22Rv1 (cell line): Measurements from ENCODE around the gene ATP5ME.
A peak's percentile ranks its signal among the peaks of the same experiment; 100 is the strongest.

Source experiments
- H3K27ac ChIP-seq: fragments of 450-650 bp; 2 replicates; pipeline ENCODE4 v1.5.1; 2017
- ZFX ChIP-seq: fragments of 450-650 bp; IDR thresholded peaks from 2 replicates; pipeline ENCODE4 v1.6.1; 2017; ENCODE audit warnings: antibody characterized with exemption, borderline replicate concordance
- TF ChIP-seq, protein P1 (sequence below): fragments of 450-650 bp; IDR thresholded peaks from 2 replicates; pipeline ENCODE4 v1.5.1; 2017; ENCODE audit warnings: mild to moderate bottlenecking

The ATP5ME gene

GRCh38 chr4:684623-685327, 10.7 kb upstream of the ATP5ME start:
- no peak overlapping the region for H3K27ac ChIP-seq
- TF ChIP-seq, protein P1, sequence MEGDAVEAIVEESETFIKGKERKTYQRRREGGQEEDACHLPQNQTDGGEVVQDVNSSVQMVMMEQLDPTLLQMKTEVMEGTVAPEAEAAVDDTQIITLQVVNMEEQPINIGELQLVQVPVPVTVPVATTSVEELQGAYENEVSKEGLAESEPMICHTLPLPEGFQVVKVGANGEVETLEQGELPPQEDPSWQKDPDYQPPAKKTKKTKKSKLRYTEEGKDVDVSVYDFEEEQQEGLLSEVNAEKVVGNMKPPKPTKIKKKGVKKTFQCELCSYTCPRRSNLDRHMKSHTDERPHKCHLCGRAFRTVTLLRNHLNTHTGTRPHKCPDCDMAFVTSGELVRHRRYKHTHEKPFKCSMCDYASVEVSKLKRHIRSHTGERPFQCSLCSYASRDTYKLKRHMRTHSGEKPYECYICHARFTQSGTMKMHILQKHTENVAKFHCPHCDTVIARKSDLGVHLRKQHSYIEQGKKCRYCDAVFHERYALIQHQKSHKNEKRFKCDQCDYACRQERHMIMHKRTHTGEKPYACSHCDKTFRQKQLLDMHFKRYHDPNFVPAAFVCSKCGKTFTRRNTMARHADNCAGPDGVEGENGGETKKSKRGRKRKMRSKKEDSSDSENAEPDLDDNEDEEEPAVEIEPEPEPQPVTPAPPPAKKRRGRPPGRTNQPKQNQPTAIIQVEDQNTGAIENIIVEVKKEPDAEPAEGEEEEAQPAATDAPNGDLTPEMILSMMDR, result no peak
- TF ChIP-seq ZFX, result no peak

- 0 out of 2 replicates have a peak overlapping the region, but pooled peaks have one; percentile 25 for H3K27ac ChIP-seq
- no peak for TF ChIP-seq ZFX
- TF ChIP-seq, protein P1, result peak; percentile 96
These were observed 10.0 kb upstream of the ATP5ME start for GRCh38 chr4:683982-684622.

DNA sequence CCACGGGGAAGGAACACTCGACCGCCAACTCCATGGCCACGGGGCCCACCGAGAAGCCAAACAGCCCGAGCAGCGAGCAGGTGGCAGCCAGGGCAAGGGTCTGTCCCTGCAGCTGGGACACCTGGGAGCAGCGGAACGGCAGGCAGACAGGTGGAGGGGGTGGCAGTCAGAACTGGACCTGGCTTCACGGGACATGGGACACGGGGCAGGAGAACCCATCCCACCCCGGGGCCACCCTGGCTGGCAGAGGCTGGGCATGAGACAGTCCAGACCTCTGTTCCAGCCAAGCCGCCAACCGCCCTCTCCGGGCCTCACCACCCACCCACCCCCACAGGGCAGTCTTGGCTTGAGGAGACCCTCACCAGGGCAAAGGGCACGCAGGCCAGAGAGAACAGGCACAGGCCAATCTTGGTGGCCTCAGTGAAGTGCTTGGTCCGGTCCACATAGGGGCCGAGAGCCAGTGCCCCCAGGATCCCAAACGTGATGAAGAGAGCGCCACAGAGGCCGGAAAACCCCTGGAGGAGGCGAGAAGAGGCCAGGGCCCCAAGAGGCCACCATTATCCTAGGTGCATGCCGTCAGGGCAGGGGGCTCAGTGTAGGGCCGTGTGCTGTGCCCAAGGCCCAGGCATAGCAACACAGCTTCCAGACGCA, 9.3 kb upstream of the ATP5ME start:
- TF ChIP-seq, protein P1, result no peak
- no peak for TF ChIP-seq ZFX
- 0 out of 2 replicates have a peak overlapping the region, but pooled peaks have one; percentile 25 for H3K27ac ChIP-seq

DNA sequence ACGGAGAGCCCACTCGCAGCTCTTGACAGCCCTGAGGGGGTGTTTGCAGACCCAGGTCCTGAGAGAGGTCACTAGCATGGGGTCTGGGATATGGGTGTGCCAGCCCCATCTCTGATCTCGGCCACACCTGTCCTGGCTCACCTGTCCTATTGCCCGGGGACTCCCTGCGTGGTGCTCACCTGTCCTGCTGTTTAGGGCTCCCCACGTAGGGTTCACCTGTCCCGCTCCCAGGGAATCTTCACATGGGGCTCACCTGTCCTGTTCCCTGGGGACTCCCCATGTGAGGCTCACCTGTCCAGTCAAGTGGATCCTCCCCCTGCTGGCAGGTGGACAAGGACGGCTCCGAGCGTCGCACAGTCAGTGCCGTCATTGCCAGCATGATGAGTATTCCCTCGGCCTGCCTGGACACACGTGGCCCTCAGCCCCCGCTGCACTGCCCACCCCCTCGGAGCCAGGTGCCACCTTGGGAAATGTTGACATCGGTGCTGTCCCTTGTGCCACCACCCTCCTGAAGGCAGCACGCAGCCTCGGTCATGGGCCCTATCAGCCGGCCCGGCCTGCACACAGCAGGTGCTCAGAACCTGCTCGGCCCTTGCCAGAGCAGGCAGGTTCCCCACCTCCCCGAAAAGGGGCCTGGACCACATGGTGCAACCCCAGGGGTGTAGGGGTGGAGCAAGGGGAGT, 8.6 kb upstream of the ATP5ME start:
- no peak for TF ChIP-seq ZFX
- TF ChIP-seq, protein P1, result no peak
- peak overlapping the region; percentile 65 for H3K27ac ChIP-seq

GRCh38 chr4:681736-682451, 7.8 kb upstream of the ATP5ME start:
- H3K27ac ChIP-seq, result peak overlapping the region; percentile 65
- TF ChIP-seq, protein P1, result no peak
- no peak for TF ChIP-seq ZFX

DNA sequence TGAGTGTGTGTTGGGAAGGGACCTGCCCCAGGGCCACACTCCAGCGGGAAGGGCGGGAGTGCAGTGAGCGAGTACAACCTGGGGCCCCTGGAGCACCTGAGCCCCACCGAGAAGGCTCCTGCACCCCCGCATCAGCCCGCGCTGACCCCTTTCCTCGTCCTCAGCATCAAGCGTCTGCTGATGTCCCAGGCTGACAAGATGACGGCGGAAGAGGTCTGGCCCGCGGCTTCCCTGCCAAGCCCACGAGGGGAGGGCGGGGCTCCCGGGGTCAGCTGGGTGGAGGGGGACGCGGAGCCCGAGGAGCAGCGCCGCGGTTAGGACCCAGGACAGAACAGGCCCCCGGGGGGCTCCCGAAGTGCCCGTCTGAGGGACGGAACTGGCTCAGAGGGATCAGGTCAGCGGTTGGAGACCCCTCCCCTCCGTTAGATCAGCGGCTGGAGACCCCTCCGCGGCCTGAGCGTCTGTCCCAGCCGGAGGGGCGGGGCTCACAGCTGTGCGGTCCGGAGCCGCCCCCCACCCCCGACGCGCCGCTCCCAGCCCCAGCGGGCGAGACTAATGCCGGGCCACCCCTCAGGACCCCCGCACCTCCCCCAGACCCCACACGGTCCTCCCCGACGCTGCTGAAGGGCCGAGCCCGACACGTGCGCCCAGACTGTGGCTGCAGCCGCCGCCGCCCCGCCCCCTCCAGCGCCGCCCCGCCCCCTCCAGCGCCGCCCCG, 7.0 kb upstream of the ATP5ME start:
- TF ChIP-seq ZFX, result no peak
- TF ChIP-seq, protein P1, result no peak
- H3K27ac ChIP-seq, result peak overlapping the region; percentile 56
